GM23338 (cell line): ENCODE measurements around the gene CPNE5.

ENCODE experiments used
- EZH2phosphoT487 ChIP-seq: fragments of 200-600 bp; sonication (generic); IDR thresholded peaks from one replicate; pipeline ENCODE4 v1.8.1; 2018; ENCODE audit warnings: antibody characterized with exemption; ENCODE audit not compliant: unreplicated experiment
- TF ChIP-seq, protein P1 (sequence below), 2 experiments: fragments of 200-600 bp in 1 of 2; sonication (generic) in 1 of 2; conservative IDR thresholded peaks; 2 replicates each; pipeline versions ENCODE4 v1.5.1 to v1.6.1; 2016 to 2017; ENCODE audit warnings: antibody characterized with exemption in 2 of 2, low read depth in 2 of 2, mild to moderate bottlenecking in 2 of 2, moderate library complexity in 1 of 2

DNA sequence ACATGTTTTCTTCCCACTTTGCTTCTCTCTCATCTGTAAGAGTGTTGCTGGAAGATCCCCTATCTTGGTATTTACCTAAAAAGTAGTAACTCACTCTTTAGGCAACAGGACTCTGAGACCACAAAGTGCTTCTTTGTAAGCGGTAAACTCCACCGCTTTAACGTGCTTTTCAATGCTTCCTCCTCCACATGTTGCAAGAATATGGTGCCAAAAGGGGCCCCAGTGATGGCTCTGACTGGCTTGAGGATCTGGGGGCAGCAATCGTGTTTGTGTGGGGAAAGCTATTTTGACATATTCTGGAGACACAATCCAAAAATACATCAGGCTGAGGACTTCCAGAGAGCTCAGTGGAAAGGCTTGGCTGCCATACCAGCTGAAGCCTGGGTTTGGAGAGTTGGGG, 12.4 kb upstream of the CPNE5 start:
- TF ChIP-seq, protein P1, sequence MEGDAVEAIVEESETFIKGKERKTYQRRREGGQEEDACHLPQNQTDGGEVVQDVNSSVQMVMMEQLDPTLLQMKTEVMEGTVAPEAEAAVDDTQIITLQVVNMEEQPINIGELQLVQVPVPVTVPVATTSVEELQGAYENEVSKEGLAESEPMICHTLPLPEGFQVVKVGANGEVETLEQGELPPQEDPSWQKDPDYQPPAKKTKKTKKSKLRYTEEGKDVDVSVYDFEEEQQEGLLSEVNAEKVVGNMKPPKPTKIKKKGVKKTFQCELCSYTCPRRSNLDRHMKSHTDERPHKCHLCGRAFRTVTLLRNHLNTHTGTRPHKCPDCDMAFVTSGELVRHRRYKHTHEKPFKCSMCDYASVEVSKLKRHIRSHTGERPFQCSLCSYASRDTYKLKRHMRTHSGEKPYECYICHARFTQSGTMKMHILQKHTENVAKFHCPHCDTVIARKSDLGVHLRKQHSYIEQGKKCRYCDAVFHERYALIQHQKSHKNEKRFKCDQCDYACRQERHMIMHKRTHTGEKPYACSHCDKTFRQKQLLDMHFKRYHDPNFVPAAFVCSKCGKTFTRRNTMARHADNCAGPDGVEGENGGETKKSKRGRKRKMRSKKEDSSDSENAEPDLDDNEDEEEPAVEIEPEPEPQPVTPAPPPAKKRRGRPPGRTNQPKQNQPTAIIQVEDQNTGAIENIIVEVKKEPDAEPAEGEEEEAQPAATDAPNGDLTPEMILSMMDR (conservative IDR thresholded peaks at IDR 0.05; ENCODE audit: low read depth in 2 of 2): no peak
- TF ChIP-seq EZH2phosphoT487: no peak
